GM18526 (cell line): ENCODE data around the gene KCNQ1.

ENCODE experiments used
- POLR2A ChIP-seq: IDR thresholded peaks from 3 replicates; pipeline ENCODE4 v1.6.1; 2011; ENCODE audit not compliant: insufficient read length; ENCODE audit errors: extremely low read depth

The KCNQ1 gene

DNA sequence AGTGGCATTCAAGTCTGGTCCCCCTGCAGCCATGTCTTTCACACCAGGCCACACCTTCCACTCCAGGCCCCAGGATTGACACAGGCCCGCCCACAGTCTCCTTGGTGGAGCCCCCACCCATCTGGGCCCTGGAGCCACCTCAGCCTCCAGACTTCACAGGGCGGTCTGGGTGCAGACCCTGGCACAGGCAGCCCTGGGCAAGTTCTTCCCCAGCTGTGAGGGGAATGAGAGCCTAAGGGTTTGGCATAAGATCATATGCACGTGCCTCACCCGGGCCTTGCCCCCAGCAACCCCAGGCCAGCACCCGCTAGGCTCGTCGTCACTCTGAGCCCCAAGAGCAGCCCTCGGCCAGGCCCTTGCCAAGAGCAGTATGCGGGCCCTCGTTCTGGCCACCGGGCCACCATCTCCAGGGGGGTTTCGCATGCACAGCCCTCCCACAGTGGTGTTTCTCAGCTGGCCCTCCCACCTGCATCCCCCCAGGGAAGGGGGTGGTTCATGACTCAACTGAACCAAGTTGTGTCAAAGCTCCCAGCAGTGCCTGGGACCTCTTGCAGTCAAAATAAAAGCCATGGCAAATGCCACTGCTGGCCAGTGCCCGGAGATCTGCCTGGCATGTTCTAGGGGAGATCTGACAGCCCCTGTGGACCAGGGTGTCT, 325.4 kb downstream of the KCNQ1 start:
- TF ChIP-seq POLR2A, result no peak

DNA sequence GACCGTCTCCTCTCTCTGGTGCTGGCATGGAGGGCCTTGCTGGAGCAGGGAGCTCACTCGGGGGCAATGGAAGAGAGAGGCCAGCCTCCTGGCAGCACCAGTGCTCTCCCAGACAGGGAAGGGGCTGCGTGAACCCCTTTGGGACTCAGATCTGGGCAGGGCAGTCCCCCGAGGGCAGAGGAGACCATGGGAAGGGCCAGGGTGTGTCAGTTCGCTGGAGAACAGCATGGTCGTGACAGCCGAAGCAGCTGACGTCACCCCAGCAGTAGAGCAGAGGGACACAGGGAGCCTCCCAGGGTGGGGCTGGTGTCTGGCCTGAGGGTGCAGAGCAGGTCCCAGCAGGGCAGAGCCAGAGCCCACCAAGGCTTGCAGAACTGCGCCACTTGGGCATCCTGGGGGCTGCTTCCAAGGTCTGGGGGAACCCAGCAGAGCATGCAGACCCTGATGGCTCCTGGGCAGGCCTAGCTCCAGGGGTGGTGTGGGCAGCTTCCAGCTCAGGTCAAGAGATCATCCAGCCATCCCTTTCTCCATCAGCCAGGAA, 326.0 kb downstream of the KCNQ1 start:
- TF ChIP-seq POLR2A, result no peak

DNA sequence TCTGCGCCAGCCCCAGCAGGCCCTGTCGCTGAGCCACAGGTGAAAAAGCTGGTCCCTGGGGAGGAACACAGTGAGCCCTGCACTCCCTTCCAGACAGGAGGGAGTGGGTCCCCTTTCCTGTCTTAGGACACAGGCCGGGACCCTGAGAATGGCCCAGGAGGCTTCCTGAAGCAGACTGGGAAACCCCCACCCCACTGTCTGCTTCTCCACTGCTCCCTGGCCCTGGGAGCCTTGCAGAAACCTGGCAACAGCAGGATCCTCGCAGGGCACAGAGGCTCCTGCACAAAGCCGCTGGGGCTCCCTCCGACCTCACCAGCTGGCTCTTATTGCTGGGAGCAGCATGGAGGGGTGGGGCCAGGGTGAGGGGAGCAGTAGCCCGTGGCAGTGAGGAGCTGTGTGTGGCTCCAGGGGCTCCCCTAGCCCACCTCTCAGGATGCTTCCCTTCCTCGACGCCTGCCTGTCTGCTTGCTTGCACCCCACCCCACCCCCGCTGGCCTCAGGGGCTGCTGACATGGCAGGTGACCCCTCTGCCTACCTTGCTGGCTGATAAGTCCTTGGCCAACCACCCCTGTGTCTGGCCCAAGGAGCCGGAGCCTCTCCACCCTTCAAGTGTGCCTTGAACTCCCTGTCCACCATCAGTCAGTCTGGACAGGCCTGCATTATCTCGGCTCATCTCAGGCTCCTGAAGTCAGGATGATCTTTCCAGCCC, 327.1 kb downstream of the KCNQ1 start:
- no peak for TF ChIP-seq POLR2A

DNA sequence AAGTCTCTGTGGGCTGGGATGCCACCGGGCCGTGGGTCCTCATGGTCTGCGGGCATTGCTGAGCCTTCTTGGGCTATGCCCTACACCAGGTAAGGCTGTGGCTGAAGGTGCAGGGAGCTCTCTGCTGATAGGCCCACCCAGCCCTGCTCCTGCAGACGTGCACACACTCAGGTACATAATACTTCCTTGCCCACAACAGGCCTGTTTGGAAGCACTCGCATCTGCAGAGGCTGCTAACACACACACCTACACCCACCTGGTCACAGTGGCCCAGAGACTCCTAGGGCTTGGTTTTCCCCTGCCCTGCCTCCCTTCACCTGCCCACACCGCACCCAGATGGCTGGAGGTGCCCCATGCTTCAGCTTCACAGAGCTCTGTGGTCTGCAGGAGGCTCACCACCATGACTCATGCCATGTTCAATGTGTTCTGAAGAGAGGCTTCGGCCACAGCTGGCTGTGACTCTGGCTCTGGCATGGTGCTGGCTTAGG, 327.8 kb downstream of the KCNQ1 start:
- TF ChIP-seq POLR2A, result no peak

DNA sequence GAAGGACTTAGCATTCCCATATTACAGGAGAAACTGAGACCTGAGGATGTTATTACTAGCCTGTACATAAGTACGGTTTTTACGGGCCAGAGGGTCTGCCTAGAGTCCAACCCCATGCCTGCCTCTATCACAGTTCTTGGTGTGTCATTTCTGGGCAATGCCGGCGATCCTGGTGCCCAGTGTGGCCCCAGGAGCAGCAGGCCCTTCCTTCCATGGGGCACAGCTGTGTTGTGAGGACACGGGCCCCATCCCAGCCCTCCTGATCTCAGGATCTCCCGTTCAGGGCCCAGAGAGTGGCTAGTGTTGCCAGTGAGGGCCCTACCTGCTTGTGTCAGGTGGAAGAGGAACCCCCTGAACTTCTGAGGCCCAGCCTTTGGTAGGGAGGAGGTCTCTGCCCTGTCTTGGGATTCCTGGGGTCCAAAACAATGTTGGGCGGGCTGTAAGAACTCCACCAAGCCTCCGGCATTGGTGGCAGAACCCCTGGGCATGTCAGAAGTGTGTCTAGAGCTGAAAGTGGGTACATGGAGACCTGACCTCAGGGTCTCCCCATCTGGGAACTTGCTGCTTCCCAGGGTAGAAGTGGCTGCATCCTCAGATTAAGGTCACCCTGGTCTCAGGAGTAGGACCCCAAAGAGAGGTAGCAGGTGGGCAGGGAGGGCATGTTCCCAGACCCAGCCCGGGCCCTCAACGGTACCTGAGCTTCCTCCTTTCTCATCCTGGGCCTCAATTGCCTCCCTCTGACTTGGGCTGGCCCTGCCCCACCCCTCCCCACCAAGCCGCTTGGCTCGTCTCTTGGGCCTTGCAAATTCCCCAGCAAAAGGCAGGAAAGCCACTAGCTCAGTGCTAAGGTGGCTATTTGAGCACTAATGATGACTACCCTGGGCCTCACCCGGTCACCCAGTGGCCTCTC, 329.6 kb downstream of the KCNQ1 start:
- no peak for TF ChIP-seq POLR2A

DNA sequence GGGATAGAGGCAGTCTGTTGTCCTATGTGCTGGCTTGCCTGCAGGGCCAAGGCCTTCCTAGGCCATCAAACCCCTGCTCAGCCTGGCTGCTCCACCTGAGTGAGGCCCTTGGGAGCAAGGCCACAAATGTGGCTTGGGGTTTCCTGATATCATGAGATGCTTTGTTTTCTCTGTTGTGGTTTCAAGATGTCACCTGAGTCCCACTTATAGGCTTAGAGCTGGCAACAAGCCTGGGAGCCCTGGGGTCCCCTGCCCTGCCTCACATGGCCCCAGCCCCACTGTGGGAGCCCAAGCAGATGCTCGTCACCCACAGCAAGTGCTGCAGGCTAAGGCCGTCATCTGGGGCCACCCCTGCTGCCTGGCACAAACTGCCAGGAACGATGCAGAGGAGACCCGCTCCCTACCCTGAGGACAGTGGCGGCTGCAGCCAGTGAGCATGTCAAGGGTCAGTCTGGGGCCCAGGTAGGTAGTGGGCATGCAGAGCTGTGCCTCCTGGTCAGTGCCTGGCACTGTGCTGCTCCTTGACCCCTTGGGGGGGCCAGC, 330.3 kb downstream of the KCNQ1 start:
- TF ChIP-seq POLR2A, result no peak

DNA sequence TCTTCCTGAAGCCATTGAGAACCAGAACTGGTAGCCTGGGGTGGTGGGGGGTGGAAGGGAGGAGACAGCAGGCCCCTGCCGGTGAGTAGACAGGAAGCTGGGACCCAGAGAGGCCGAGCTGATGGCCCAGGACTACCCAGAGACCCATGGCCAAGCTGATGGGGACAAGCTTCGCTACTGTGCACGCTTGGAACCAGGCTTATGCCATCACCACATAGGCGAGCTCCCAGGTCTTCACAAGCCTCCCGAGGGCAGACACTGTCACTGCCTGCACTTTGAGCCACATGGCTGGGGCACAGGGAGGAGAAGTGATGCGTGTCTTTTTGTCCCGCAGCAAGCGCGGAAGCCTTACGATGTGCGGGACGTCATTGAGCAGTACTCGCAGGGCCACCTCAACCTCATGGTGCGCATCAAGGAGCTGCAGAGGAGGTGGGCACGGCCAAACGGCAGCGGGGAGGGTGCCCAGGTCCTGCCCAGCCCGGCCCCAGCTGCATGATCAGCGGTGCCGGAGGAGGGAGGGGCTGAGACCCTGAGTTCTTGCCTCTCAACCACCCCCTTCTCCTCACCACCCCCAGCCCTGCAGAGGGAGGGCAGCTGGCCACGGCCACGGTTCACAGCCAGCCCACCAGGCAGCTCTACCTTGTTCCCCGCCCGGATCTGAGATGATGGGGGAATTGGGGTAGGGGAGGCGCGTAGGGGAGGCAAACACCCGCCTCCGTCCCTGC, 331.0 kb downstream of the KCNQ1 start:
- TF ChIP-seq POLR2A, result no peak

DNA sequence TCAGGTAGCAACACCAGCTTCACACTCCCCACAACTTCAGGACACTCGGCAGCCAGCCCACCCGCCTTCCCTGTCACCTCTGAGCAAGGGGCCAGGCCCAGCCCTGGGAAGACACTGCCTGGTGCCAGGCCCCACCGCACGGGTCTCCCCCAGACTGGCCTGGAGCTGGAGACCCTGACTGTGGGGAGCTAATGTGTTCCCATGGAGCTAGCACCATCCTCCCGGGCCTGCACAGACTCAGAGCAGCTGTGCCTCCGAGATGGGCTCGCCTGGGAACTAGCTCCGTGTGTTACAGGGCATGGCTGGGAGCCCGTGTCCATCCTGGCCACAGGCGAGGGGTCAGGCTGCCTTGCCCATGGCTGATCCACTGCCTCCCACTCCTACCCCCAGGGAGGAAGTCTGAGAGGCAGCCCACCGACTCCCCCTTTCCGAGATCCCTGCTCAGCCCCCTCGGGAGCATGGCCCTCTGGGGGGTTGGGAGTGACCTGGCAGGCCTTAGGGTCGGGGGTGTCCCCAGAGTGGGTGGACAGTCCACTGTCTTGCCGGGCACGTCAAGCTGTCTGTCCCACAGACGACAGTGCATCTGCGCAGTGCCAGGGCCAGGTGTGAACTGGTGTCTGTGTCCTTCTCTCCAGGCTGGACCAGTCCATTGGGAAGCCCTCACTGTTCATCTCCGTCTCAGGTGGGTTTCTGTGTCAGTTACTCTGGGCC, 331.7 kb downstream of the KCNQ1 start:
- TF ChIP-seq POLR2A, result no peak

DNA sequence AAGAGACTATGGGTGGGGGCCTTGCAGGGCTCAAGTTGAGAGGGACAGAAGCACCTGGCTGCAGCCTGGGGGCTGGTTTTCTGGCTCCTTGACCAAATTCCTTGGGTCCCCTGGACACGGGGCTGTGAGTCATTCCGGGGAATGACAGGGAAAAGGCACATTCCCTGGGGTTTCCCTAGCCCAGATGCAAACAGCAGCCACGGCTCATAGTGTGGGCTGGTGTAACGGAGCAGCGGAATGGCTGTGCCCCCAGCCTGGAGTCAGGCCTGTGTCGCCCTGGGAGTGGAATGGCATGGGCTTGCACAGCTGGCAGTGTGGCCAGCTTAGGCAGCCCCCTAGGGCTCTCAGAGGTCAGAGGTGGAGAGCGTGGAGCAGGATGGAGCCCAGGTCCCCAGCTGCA, 332.6 kb downstream of the KCNQ1 start:
- no peak for TF ChIP-seq POLR2A

DNA sequence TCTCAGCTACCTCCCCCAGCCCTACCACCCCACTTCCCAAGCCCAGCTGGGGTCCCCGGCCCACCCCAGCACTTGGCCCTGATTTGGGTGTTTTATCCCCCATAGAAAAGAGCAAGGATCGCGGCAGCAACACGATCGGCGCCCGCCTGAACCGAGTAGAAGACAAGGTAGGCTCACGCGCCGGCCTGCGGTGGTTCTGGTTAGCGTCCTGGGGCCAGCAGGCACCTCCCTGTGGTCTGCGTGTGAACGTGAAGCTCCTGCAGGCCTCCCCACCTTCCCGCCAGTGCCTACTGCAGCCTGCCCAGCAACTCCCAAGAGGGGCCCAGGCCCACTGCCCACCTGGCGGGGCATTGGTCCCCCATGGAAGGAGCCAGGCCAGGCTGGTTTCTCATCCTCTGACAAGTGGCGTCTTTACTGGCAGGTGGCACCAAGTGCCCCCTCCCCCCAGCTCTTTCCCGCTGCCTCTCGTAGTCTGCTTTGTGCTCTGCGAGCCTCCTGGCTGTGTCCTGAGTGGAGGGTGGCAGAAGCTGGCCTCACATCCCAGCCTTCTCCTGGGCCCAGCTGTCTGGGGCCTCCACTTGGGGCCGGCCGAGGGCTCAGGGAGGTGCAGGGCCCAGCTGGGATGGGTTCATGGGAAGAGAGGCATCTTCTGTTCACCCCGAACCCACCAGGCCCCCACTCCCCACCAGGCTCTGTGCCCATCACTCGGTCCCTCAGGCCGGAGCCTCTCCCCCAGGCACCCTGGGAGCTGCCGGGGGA, 333.2 kb downstream of the KCNQ1 start:
- TF ChIP-seq POLR2A, result no peak

DNA sequence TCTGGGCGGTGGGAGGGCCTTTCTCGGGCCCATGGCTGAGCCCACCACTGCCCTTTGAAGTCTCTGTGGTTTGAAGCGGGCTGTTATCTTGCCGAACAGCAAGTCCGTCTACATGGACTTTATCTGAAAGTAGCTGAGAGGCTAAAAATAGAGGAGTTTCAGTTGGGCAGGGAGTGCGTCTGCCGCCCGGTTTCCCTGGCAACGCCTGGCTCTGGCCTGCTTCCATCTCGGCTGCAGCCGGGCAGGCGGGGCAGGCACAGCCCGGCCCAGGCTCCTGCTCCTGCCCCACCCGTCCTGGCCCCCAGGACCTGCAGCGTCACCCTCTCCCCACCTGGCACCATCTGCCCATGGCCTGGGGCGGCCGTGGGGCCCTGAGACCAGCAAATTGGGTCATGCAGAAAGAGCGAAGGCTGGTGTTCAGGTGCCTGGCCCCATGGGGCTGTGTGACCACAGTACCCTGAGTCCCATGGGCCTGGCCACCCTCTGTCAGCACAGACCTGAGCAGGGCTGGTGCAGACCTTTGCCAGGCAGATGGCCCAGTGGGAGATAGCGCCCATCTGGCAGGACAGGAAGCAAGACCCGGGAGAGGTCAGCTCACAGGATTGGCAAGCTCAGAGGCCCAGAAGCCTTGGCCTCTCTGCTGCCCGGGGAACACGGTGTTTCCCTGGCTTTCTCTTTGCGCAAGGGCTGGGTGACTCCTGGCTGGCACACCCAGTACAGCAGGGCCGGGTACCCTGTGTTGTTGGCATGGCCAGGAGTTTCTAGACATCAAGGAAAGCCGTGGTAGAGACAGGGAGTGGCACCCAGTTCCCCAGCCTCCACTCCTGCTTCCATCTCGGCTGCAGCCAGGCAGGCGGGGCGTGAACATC, 334.1 kb downstream of the KCNQ1 start:
- TF ChIP-seq POLR2A, result no peak

DNA sequence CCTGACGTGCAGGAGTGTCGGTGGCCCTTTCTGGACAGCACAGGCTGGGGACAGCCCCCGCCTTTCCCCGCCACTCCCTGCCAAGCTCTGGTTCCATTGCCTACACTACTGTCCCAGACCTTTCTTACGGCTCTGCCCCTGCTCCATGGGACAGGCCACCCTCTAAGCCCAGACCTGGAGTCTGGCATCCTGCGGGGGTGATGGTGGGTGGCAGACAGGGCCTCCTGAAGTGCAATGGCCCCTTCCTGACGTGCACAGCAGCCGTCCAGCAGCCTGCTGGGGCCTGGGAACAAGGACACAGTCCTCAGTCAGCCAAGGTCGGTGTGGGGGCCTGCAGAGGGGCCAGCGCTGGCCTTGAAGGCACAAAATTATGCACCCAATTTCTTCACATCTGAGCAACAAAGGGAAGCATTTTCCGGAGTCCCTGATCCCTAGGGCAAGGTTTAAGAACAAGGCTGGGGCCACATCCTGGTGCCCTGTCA, 334.7 kb downstream of the KCNQ1 start:
- TF ChIP-seq POLR2A, result no peak
